T-helper 1 cell treated with Interleukin-12 subunit alpha and Interleukin-12 subunit beta and Interleukin-4 antibody, amounts not matched to agents 30 μg/mL and 1 μg/mL, for 36 hours (primary cell): Measurements from ENCODE around the gene CARM1.

ENCODE experiments used
- H3K27ac Mint-ChIP-seq: one replicate; pipeline ENCODE4 v1.8.0; 2021; ENCODE audit warnings: mild to moderate bottlenecking, mixed read lengths
- H3K27me3 Mint-ChIP-seq: one replicate; pipeline ENCODE4 v1.8.0; 2021; ENCODE audit warnings: low read depth, mixed read lengths
- H3K36me3 Mint-ChIP-seq: one replicate; pipeline ENCODE4 v1.8.0; 2021; ENCODE audit warnings: low read depth, mixed read lengths
- H3K4me1 Mint-ChIP-seq: one replicate; pipeline ENCODE4 v1.8.0; 2021; ENCODE audit warnings: low read depth, mixed read lengths
- H3K4me3 Mint-ChIP-seq: one replicate; pipeline ENCODE4 v1.8.0; 2021; ENCODE audit warnings: mild to moderate bottlenecking, moderate library complexity, mixed read lengths
- H3K9me3 Mint-ChIP-seq: one replicate; pipeline ENCODE4 v1.8.0; 2021; ENCODE audit warnings: mixed read lengths

CARM1 gene

DNA sequence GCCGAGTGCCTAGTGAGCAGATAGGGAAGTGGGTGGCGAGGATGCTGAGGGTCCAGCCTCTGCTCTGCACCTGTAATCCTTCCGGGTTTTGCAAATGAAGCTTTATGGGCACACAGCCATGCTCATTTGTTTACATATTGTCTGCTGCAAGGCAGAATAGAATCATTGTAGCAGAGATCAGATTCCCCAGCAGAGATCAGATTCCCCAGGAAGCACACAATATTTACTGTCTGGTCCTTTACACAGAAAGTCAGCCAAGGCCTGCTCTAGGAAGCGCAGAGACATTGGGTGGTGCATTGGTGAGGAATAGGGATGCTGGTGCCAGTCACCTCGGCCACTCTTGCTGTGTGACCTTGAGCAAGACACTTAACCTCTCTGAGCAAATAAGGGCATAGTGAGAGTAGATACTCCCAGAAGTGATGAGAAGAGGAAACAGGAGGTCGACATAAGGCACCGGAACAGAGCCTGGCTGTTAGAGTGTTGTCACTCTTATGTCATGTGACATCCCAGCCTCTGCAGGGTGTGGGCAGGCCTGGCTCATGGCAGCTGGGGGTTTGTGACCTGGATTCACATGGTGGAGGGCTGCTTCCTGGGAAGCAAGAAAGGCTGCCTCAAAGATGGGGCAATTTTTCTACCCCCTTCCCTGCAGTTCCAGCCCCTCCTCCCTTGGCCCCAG is 25.6 kb downstream of the CARM1 start:
- H3K4me1 Mint-ChIP-seq = peaks cover 7% of the 10 kb centered on the region
- no peak overlapping the region for H3K4me3 Mint-ChIP-seq
- H3K27ac Mint-ChIP-seq = peak overlapping the region; percentile 83
- H3K36me3 Mint-ChIP-seq = no peaks in the 10 kb centered on the region
- H3K27me3 Mint-ChIP-seq = no peaks in the 10 kb centered on the region
- H3K9me3 Mint-ChIP-seq = no peaks in the 10 kb centered on the region

DNA sequence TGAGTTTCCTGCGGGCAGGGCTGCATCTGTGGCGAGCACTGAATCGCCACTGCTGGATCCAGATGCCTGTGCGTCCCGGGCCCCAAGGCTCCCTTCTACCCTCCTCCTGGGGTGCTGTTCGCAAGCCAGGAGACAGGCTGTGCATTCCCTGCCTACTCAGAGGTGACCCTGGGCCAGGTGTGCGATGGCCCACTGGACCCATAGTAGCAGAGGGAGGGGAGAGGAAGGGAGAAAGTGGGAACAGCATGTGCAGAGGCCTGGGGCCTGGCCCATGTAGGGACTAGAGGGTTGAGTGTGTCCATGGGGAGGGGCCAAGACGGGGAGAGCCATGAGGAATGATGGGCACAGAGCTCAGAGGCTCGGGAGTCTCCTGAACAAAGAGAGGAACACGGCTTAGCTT is 27.3 kb downstream of the CARM1 start:
- peaks cover 7% of the 10 kb centered on the region for H3K4me1 Mint-ChIP-seq
- peaks cover 11% of the 10 kb centered on the region for H3K9me3 Mint-ChIP-seq
- H3K36me3 Mint-ChIP-seq = peaks cover 2% of the 10 kb centered on the region
- no peak overlapping the region for H3K4me3 Mint-ChIP-seq
- no peak overlapping the region for H3K27ac Mint-ChIP-seq
- no peaks in the 10 kb centered on the region for H3K27me3 Mint-ChIP-seq

DNA sequence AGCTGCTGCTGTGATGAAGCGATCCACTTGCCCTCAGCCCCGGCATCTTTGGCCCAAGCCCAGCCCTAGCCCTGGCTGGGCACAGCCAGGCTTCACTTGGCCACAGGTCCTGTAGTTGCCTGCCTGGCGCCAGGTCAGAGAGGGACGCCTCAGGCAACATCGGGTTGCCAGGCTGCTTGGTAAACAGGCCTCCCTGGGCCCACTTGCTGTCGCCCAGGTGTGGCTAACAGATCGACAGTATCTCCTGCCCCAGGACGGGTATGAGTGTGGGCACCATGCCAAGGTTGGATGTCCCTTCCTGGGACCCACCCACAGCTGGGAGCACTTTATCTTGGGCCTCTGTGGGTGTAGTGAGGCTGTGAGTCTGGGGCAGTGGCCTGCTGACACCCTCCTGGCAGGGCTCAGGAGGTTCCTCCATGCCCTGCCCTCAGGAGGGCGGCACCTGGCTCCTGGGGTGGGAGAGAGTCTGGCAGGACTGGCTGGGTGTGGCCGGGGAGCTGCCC is 27.8 kb downstream of the CARM1 start:
- no peaks in the 10 kb centered on the region for H3K27me3 Mint-ChIP-seq
- H3K4me1 Mint-ChIP-seq = peaks cover 9% of the 10 kb centered on the region
- H3K27ac Mint-ChIP-seq = no peak overlapping the region
- H3K9me3 Mint-ChIP-seq = peaks cover 11% of the 10 kb centered on the region
- H3K36me3 Mint-ChIP-seq = peaks cover 6% of the 10 kb centered on the region
- H3K4me3 Mint-ChIP-seq = no peak overlapping the region

DNA sequence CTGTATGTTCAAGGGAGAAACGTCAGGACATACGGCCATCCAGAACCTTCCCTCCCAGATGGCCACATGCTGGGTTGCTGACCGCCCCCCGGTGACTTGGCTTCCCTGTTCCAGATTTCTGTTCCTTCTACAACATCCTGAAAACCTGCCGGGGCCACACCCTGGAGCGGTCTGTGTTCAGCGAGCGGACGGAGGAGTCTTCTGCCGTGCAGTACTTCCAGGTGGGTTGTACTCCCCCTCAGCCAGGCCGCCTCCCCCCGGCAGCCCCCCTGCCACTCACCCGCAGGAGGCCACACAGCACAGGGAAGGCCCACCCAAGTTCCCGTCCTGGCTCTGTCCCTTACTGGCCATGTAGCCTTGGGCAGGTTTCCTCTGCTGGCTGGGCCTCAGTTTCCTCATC is 36.6 kb downstream of the CARM1 start:
- H3K36me3 Mint-ChIP-seq = peaks cover 11% of the 10 kb centered on the region
- H3K4me1 Mint-ChIP-seq = peaks cover 2% of the 10 kb centered on the region
- H3K4me3 Mint-ChIP-seq = no peak overlapping the region
- H3K9me3 Mint-ChIP-seq = peaks cover 7% of the 10 kb centered on the region
- no peaks in the 10 kb centered on the region for H3K27me3 Mint-ChIP-seq
- H3K27ac Mint-ChIP-seq = no peak overlapping the region

DNA sequence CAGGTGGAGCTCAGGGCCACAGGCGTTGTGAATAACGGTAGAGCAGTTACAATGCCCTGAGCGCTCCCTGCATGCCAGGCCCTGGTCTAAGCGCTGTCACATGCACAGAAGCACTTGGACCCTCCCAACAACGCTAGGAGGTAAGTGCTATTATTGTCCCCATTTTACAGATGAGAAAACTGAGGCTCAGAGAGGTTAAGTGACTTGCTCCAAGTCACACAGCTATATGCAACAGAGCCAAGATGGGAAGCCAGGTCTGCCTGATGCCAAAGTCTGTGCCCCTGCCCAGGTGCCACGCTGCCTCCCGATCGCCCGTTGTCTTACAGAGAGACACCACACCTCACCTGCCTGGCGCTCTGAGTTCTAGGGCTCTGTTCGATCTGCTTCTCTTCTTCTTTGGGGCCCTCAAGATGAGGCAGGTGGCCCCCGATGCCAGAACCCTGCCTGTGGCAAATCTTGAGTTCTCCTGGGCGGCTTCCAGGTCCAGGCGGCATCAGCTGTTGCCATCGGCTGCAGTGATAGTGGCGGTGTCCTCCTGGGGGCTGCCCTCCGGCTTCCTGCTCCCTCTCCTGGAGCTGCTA is 37.1 kb downstream of the CARM1 start:
- Mint-ChIP-seq H3K4me1 (peaks cover 2% of the 10 kb centered on the region), H3K4me3 (no peak overlapping the region), H3K36me3 (peaks cover 11% of the 10 kb centered on the region), H3K9me3 (peaks cover 1% of the 10 kb centered on the region), H3K27ac (no peak overlapping the region), H3K27me3 (no peaks in the 10 kb centered on the region)

DNA sequence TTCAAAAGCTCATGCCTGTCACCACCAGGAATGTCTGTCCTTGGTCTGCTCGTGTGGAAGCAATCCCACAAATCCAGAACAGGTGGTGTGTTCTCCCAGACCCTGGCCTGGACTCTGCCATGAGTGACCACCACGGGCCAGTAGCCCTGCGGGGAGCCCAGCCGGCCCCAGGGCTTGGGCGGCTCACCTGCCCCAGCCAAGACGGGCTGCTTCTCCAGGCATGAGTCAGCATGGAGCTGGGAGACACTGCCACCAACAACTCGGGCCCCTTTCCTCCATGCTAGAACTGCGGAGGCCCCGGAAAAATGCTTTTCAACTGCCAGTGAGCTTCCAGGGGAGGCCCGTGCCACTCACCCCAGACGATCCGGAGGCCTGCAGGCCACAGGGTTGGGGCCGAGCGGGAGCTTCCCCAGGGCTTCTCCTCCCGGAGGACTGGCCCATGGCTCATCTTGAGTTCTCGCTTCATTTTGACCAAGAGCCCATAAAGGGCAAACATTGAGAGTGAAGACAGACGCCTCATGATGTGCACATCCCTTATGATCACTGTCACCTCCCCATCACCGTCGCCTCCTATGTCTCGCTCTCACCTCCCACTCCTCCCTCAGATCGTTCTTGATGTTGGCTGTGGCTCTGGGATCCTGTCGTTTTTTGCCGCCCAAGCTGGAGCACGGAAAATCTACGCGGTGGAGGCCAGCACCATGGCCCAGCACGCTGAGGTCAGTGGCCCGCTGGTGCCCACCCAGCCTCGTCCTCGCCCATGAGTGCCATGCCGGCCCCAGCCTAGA is 40.4 kb downstream of the CARM1 start:
- H3K4me1 Mint-ChIP-seq = no peaks in the 10 kb centered on the region
- no peaks in the 10 kb centered on the region for H3K27me3 Mint-ChIP-seq
- H3K9me3 Mint-ChIP-seq = no peaks in the 10 kb centered on the region
- peaks cover 7% of the 10 kb centered on the region for H3K36me3 Mint-ChIP-seq
- H3K27ac Mint-ChIP-seq = no peak overlapping the region
- H3K4me3 Mint-ChIP-seq = no peak overlapping the region

DNA sequence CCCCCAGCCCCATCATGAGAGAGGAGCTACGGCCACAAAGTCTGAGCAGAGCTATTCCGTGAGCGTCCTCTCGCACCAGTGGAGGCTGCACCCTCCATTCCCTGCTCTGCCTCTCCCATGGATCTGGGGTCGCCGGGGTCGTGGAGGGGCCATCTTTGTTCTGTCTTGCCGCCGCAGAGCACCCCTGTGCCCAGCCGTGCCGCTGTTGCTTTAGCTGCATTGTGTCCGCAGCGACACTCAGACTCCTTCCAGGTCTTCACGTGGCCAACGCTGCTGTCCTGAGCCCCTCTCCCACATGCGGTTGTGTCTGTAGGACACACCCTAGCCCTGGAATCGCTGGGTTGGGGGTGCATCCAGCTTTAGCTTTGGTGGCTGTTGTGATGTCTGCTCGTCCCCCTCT is 41.3 kb downstream of the CARM1 start:
- Mint-ChIP-seq H3K4me1 (no peaks in the 10 kb centered on the region), H3K4me3 (no peak overlapping the region), H3K27me3 (no peaks in the 10 kb centered on the region), H3K36me3 (peaks cover 7% of the 10 kb centered on the region), H3K27ac (no peak overlapping the region), H3K9me3 (no peaks in the 10 kb centered on the region)

DNA sequence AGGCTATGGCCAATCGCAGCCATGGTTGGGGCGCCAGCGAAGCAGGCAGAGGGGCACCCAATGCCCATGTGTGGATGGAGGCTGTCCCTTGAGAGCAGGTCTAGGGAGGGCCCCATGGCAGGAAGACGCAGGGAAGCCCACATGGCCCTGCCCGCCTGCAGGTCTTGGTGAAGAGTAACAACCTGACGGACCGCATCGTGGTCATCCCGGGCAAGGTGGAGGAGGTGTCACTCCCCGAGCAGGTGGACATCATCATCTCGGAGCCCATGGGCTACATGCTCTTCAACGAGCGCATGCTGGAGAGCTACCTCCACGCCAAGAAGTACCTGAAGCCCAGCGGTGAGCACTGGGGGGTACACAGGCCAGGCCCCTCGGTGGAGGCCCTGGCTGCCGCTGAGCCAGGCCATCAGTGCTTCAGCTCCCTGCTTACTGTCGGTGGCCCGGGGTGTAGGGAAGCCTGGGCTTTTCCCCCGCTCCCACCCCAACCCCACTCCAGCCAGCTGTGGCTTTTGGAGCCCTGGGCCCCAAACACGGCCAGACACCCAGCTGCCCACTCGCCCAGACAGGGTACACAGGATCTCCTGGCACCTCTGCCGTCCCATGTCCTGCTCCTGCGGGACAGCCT is 42.5 kb downstream of the CARM1 start:
- Mint-ChIP-seq H3K27me3 (no peaks in the 10 kb centered on the region), H3K27ac (no peak overlapping the region), H3K4me1 (no peaks in the 10 kb centered on the region), H3K4me3 (no peak overlapping the region), H3K9me3 (no peaks in the 10 kb centered on the region), H3K36me3 (peaks cover 7% of the 10 kb centered on the region)

DNA sequence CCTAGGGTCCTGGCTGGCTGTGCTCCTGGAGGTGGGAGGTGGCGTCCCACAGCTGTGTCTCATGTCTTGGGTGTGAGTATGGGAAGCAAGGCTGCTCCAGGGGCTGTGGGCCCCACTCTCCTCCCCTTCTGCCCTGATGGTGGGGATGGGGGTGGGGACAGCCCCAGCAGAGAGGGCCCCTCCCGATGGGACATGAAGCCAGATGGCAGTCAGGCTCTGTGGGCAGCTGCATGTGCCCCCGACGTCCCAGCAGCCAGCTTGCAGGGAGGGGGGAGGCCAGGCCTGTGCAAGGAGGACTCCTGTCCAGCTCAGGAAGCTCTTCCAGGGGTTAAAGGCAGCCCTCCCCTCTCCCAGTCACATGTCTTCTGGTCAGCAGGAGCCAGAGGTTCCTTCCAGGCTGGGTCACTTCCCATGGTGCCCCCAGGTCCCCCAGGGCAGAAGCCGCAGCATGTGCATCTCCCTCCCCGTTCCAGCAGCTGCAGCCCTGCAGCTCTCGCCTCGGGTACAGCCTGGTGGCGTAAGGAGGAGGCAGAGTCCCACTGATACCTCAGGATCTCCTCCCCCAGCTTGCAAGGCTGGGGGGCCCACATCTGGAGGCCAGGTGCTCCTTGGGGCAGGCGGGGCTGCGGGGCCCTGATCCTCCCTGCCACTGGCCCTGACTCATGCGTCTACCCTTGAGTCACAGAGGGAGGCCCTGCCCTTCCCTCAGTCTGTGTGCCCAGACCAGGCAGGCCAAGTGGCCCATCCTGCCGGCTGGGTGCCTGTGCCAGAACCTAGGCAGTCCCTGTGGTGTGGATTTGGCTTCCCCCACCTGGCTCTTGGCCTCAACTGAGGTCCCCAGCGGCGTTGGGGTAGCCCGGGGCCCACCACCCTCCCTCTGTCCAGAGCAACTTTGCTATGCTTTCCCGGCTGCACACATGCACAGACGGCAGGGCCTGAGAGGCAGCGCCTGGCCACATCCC is 44.1 kb downstream of the CARM1 start:
- peaks cover 6% of the 10 kb centered on the region for H3K36me3 Mint-ChIP-seq
- H3K27ac Mint-ChIP-seq = no peak overlapping the region
- no peaks in the 10 kb centered on the region for H3K9me3 Mint-ChIP-seq
- no peaks in the 10 kb centered on the region for H3K4me1 Mint-ChIP-seq
- H3K4me3 Mint-ChIP-seq = no peak overlapping the region
- H3K27me3 Mint-ChIP-seq = no peaks in the 10 kb centered on the region

DNA sequence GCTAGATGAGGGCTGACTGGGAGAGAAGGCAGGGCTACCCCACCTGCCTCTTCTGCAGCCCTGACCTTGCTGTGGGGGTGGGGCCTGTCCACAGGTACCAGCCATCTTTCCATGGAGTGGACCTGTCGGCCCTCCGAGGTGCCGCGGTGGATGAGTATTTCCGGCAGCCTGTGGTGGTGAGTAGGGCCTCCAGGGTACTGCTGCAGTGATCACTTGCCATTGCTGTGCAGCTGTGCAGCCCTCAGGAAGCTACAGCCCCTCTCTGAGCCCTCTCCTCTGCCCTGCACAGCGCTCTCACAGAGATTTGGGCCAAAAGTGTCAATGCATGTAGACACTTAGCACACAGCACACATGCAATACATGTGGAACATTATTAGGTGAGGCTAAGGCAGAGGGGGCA is 45.2 kb downstream of the CARM1 start:
- no peak overlapping the region for H3K4me3 Mint-ChIP-seq
- H3K36me3 Mint-ChIP-seq = peaks cover 8% of the 10 kb centered on the region
- H3K27me3 Mint-ChIP-seq = no peaks in the 10 kb centered on the region
- no peaks in the 10 kb centered on the region for H3K4me1 Mint-ChIP-seq
- H3K27ac Mint-ChIP-seq = no peak overlapping the region
- no peaks in the 10 kb centered on the region for H3K9me3 Mint-ChIP-seq

DNA sequence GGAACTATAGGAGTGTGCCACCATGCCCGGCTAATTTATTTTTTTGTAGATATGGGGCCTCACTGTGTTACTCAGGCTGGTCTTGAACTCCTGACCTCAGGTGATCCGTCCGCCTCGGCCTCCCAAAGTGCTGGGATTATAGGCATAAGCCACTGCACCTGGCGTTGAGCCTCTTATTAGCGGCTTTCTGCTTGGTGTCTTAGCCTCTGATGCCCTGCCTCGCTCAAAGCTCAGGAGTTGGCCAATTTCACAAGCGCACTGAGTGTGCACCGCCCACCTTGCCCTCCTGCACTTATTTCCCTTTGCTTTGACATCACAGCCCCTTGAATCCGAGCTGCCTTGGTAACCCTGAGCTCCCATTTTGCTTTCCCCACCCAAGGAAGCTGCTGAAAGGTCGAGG is 47.0 kb downstream of the CARM1 start:
- Mint-ChIP-seq H3K27me3 (no peaks in the 10 kb centered on the region), H3K9me3 (no peaks in the 10 kb centered on the region), H3K4me3 (no peak overlapping the region), H3K4me1 (no peaks in the 10 kb centered on the region), H3K27ac (no peak overlapping the region), H3K36me3 (peaks cover 5% of the 10 kb centered on the region)

DNA sequence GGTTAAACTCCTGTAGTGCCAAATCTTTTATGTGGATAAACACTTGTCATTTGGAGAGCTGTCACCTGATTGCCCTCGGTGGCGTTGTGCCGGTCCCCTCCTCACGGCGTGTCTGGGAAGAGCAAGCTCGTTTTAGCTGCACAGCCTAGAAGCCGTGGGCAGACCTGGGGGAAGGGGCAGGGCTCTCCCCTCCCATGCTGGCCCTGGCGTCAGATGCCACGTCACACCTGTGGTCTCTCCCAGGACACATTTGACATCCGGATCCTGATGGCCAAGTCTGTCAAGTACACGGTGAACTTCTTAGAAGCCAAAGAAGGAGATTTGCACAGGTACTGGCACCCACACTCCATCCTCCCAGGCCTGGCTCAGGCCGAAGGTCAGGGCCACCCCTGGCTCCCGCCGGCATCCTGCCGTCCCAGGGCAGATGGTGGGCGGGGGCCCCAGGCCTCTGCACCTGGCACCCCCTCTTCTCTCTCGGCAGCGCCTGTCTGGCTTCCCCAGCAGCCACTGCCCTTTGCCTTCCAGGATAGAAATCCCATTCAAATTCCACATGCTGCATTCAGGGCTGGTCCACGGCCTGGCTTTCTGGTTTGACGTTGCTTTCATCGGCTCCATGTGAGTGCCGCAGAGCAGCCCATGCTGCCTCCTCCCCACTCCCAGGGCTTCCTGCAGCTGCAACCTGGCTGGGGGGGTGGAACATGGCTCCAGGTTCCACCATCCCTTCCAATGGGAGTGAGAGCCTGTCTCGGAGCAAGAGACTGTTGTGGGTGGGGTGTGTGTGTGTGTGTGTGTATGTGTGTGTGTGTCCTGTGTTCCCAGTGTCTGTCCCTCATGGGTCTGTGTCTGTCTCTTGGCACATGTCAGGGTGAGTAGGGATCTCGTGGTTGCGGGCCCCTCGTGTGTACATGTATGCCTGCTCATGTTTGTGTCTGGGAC is 48.3 kb downstream of the CARM1 start:
- peaks cover 8% of the 10 kb centered on the region for H3K36me3 Mint-ChIP-seq
- no peaks in the 10 kb centered on the region for H3K9me3 Mint-ChIP-seq
- no peak overlapping the region for H3K27ac Mint-ChIP-seq
- no peak overlapping the region for H3K4me3 Mint-ChIP-seq
- H3K27me3 Mint-ChIP-seq = no peaks in the 10 kb centered on the region
- no peaks in the 10 kb centered on the region for H3K4me1 Mint-ChIP-seq

DNA sequence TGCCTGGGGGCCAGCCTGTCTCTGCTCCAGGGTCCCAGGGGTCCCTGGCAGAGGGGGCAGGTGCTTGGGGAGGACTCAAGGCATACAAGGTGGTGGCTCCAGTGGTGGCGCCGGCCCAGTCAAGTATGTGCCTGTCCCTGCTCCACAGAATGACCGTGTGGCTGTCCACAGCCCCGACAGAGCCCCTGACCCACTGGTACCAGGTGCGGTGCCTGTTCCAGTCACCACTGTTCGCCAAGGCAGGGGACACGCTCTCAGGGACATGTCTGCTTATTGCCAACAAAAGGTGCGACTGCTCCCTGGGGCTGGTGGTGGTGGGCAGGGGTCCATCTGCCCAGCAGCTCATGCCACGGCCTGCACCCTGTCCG is 48.9 kb downstream of the CARM1 start:
- Mint-ChIP-seq H3K27ac (no peak overlapping the region), H3K36me3 (peaks cover 9% of the 10 kb centered on the region), H3K4me1 (no peaks in the 10 kb centered on the region), H3K27me3 (no peaks in the 10 kb centered on the region), H3K9me3 (no peaks in the 10 kb centered on the region), H3K4me3 (no peak overlapping the region)
